ENCODE data around the gene LSP1.

The LSP1 gene

DNA sequence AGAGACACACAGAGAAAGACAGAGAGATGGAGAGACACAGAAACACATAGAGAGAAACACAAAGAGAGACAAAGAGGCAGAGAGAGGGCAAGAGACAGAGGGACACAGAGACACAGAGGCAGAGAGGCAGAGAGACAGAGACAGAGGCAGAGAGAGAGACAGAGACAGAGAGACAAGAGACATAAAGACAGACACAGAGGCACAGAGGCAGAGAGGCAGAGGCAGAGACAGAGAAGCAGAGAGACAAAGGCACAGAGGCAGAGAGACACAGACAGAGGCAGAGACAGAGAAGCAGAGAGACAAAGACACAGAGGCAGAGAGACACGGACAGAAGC lies 7.8 kb upstream of the LSP1 start:
- H3K4me3 ChIP-seq (ENCODE audit: low read depth, low read length) = no peak overlapping the region
- no peak for TF ChIP-seq POLR2A (IDR thresholded peaks at IDR 0.05; ENCODE audit: extremely low read depth, insufficient read length)
- TF ChIP-seq, protein P1, sequence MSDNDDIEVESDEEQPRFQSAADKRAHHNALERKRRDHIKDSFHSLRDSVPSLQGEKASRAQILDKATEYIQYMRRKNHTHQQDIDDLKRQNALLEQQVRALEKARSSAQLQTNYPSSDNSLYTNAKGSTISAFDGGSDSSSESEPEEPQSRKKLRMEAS (IDR thresholded peaks at IDR 0.05; ENCODE audit: low read depth, low read length) = no peak
- TF ChIP-seq, protein P2, sequence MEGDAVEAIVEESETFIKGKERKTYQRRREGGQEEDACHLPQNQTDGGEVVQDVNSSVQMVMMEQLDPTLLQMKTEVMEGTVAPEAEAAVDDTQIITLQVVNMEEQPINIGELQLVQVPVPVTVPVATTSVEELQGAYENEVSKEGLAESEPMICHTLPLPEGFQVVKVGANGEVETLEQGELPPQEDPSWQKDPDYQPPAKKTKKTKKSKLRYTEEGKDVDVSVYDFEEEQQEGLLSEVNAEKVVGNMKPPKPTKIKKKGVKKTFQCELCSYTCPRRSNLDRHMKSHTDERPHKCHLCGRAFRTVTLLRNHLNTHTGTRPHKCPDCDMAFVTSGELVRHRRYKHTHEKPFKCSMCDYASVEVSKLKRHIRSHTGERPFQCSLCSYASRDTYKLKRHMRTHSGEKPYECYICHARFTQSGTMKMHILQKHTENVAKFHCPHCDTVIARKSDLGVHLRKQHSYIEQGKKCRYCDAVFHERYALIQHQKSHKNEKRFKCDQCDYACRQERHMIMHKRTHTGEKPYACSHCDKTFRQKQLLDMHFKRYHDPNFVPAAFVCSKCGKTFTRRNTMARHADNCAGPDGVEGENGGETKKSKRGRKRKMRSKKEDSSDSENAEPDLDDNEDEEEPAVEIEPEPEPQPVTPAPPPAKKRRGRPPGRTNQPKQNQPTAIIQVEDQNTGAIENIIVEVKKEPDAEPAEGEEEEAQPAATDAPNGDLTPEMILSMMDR (IDR thresholded peaks at IDR 0.05; ENCODE audit: low read depth, low read length) = no peak
- TF ChIP-seq MYC (IDR thresholded peaks at IDR 0.05; ENCODE audit: low read depth, low read length) = no peak
- no peak for DNase-seq (ENCODE audit: low read depth)

DNA sequence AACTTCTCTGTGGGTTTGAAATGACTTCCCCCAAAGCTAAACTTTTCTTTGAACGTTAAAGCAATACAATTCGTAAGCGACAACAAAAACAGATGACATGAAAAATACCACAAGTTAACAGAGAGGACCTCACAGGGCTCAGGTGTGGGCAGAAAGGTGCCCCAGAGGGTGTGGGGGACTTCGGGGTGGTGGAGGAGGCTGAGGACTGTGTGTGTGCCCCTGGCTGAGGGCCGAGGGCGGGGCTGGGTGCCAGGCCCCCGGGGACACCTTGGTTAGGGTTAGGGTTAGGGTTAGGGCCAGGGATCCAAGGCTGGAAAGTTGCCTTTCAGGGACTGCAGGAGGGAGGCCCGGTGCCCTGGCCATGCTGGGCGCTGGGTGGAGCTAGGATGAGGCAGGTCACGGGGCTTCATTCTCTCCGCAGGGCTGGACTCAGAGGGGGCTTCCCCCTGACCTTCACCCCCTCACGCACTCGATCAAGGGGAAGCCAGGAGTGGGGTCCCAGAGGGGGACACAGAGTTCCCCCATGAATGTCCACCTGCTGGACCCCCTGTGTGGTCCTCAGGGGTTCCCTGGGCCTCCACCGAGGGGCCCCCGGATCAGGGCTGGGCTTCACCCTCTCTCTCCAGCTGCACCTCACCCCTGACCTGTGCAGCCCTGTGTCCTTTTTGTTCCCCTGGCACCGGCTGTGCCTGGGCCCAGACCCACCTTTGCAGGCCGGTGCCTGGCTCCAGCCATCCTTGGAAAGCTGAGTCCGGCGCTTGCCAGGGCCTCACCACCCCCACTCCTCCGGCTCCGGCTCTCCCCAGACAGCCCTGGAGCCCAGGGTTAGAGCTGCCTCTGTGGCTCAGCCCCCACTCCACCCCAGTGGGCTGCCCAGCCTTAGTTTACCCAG lies 7.1 kb upstream of the LSP1 start:
- no peak for DNase-seq (ENCODE audit: low read depth)
- H3K4me3 ChIP-seq (ENCODE audit: low read depth, low read length) = no peak overlapping the region
- TF ChIP-seq, protein P1 (IDR thresholded peaks at IDR 0.05; ENCODE audit: low read depth, low read length) = no peak
- TF ChIP-seq MYC (IDR thresholded peaks at IDR 0.05; ENCODE audit: low read depth, low read length) = no peak
- TF ChIP-seq, protein P2 (IDR thresholded peaks at IDR 0.05; ENCODE audit: low read depth, low read length) = no peak
- no peak for TF ChIP-seq POLR2A (IDR thresholded peaks at IDR 0.05; ENCODE audit: extremely low read depth, insufficient read length)

DNA sequence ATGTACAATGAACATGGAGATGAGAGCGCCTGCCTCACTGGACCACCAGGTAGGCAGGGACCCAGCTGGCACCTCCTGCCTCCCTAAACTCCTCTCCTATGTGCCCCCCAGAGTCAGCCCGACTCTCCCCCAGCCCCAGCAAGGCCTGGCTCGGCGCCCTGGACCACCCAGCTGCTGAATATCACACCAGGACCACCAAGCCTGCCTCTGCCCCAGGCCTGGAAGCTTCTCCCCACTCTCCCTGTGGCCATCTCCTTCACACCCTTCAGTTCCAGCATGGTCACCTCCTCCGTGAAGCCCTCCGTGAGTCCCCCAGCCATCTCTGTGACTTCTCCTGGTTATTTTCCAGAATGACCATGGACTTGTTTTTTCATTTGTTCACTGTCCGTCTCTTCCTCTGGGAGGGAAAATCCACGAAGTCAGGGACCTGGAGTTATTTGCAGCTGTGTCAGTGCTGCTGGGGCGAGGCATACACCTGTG lies 6.4 kb upstream of the LSP1 start:
- TF ChIP-seq, protein P1 (IDR thresholded peaks at IDR 0.05; ENCODE audit: low read depth, low read length) = no peak
- TF ChIP-seq, protein P2 (IDR thresholded peaks at IDR 0.05; ENCODE audit: low read depth, low read length) = no peak
- TF ChIP-seq MYC (IDR thresholded peaks at IDR 0.05; ENCODE audit: low read depth, low read length) (no peak), POLR2A (IDR thresholded peaks at IDR 0.05; ENCODE audit: extremely low read depth, insufficient read length) (no peak)
- no peak overlapping the region for H3K4me3 ChIP-seq (ENCODE audit: low read depth, low read length)

DNA sequence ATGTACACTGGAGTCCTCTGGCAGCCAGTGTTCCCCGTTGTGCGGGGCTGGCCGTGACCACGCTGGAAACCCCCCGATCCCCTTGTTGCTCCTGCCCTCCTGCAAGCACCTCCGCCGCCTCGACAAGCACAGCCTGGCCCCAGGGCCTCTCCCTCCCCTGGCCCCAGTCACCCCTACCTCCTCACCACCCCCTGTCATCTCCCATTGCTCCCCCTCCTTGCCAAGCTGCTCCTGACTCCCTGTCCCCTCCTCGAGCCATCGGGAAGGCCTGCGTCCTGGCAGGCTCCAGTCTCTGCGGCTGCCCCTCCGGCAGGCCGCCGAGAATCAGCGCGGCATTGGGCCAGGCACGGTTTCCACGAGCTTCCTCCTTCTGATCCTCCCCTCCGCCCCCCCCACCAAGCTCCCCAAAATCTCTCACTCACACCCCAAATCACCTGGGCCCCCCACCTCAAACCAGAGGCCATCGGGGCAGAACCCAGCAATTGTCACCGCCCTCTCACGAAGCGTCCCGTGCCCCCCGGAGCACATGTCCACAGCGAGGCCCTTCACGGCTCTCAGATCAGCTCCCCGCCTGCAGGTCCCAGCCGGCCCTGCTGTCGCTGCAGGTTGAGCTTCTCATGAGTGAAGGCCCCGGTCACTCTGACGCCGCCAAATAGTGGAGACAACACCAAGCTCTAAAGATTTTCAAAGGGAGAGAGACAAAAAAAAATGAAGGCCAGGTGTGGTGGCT lies 5.7 kb upstream of the LSP1 start:
- DNase-seq (ENCODE audit: low read depth) = no peak
- H3K4me3 ChIP-seq (ENCODE audit: low read depth, low read length) = no peak overlapping the region
- TF ChIP-seq, protein P1 (IDR thresholded peaks at IDR 0.05; ENCODE audit: low read depth, low read length) = no peak
- no peak for TF ChIP-seq POLR2A (IDR thresholded peaks at IDR 0.05; ENCODE audit: extremely low read depth, insufficient read length)
- TF ChIP-seq, protein P2 (IDR thresholded peaks at IDR 0.05; ENCODE audit: low read depth, low read length) = no peak
- TF ChIP-seq MYC (IDR thresholded peaks at IDR 0.05; ENCODE audit: low read depth, low read length) = no peak

More for the DNA sequence above, 6.4 kb upstream of the LSP1 start:
- no peak for DNase-seq (ENCODE audit: low read depth)

DNA sequence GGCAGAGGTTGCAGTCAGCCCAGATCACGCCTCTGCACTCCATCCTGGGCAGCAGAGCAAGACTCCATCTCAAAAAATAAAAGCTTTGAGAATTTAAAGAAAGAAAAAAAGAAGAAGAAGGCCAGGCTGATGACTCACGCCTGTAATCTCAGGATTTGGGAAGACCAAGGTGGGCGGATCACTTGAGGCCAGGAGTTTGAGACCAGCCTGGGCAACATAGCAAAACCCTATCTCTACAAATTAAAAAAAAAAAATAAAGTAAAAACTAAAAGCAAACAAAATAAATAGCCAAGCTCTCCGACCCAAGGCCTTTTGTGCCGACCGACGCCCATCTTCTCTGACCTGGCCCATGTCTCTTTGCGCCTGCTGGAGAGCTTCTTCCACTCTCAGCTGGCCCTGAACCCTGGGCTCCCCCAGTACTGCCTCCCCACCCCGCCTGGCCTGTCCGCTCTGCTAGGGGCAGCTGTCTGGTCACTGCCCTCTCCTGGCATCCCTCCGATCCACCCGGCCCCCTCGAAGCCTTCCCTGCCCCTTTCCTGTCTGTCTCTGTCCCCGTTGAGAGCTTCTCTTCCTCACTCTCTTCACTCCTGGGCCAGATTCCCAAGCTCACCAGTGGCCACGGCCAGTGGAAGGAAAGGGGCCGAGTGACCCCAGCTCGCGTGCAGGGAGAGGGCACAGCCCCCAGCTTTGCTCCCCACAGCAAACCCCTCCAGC lies 4.8 kb upstream of the LSP1 start:
- TF ChIP-seq POLR2A (IDR thresholded peaks at IDR 0.05; ENCODE audit: extremely low read depth, insufficient read length) = no peak
- DNase-seq (ENCODE audit: low read depth) = no peak
- H3K4me3 ChIP-seq (ENCODE audit: low read depth, low read length) = no peak overlapping the region

Measured in NB4 (cell line).